Testis (tissue), 2 donors: ENCODE data around the gene FBF1.

Experiments used
- CTCF ChIP-seq, 3 experiments: fragments of 450-650 bp in 2 of 3; fragments of 200-600 bp in 1 of 3; sonication (generic) in 1 of 3; IDR thresholded peaks; one replicate each; pipeline ENCODE4 v1.5.1; 2016 to 2019; ENCODE audit warnings: antibody characterized with exemption in 3 of 3, mild to moderate bottlenecking in 2 of 3, moderate library complexity in 1 of 3
- POLR2A ChIP-seq: fragments of 450-650 bp; IDR thresholded peaks from one replicate; pipeline ENCODE4 v1.6.1; 2017; ENCODE audit warnings: antibody characterized with exemption, mild to moderate bottlenecking, moderate library complexity

- TF ChIP-seq CTCF (IDR thresholded peaks at IDR 0.05) = no peak
- TF ChIP-seq POLR2A = no peak
Measured at GRCh38 chr17:75875940-75876189, 65.0 kb downstream of the FBF1 start.
